ENCODE measurements around the gene FSTL1.

FSTL1 gene

DNA sequence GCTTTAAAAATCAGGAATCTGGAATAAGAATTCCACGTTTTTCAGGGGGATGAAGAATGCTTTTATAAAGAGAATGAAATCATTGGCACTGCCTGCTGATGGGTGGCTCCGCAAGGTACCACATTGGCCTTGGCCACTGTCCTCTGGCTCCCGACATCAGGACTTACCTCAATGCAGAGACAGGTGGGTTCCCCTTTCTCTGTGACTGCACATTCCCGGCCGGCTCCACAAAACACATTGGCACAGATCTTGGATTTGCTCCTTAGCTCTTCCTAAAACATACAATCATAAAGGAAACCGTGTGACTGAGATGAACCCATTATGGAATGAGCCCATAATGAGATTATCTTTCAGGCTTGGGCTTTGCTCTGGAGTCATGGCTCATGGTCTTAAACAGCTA, 35.0 kb downstream of the FSTL1 start:
- POLR2A ChIA-PET, result no interaction called here
- TF ChIP-seq ZNF654 (tag by site-specific recombination; IDR thresholded peaks at IDR 0.05; ENCODE audit: low read depth) (no peak), KLF7 (tag by site-specific recombination; IDR thresholded peaks at IDR 0.05; ENCODE audit: borderline replicate concordance) (no peak), ZNF266 (tag by site-specific recombination; IDR thresholded peaks at IDR 0.05; ENCODE audit: low read depth) (no peak)
- no peak overlapping the region for H3K27ac ChIP-seq (ENCODE audit: extremely low read depth, low read depth, low read length)

DNA sequence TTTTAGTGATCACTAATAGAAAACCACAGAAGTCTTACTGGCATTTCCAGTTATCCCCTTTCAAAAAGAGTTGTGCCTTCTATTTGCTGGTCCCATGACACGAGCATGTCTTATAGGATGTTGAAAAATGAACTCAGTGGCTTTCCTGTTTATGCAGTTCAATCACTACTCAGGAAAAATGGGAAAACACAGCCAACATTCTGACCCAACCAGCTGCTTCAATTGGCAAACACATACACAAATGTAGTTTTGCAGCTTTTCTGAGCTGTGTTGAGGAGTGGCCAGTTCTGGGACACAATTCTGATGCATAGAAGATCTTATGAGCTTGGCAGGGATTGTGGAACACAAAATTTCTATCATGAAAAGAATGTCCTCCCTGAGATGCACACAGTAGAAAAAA, 40.3 kb downstream of the FSTL1 start:
- peaks cover 11 to 85% of the 10 kb centered on the region in 2 experiments for H3K36me3 ChIP-seq (ENCODE audit: control insufficient read depth in 2 of 2, insufficient read depth in 1 of 2, low read length in 2 of 2)
- CTCF ChIA-PET, result interaction anchor here (1.3 kb wide), 1 partner anchor 167 kb away, joined by 4 read pairs; no protein-coding TSS in a partner anchor
- H3K9me3 ChIP-seq (ENCODE audit: control insufficient read depth, insufficient read depth, low read depth, low read length), result no peaks in the 10 kb centered on the region
- POLR2A ChIA-PET, result no interaction called here
- no peak overlapping the region for H3K27ac ChIP-seq (ENCODE audit: extremely low read depth, low read depth, low read length)
- no peaks in the 10 kb centered on the region for H3K4me1 ChIP-seq (ENCODE audit: control insufficient read depth, insufficient read depth, low read length)
- TF ChIP-seq ZBTB10 (tag by site-specific recombination; IDR thresholded peaks at IDR 0.05), result no peak
- no peak for TF ChIP-seq YY2 (tag by site-specific recombination; IDR thresholded peaks at IDR 0.05)
- TF ChIP-seq ZNF529 (tag by site-specific recombination; IDR thresholded peaks at IDR 0.05; ENCODE audit: insufficient replicate concordance), result no peak
- no peak for TF ChIP-seq KLF7 (tag by site-specific recombination; IDR thresholded peaks at IDR 0.05; ENCODE audit: borderline replicate concordance)
- TF ChIP-seq ZNF626 (tag by site-specific recombination; IDR thresholded peaks at IDR 0.05), result no peak
- no peak for TF ChIP-seq GFI1B (tag by site-specific recombination; IDR thresholded peaks at IDR 0.05)
- no peak for TF ChIP-seq PBX3 (CRISPR knock-in tag; IDR thresholded peaks at IDR 0.05)
- TF ChIP-seq GLI4 (tag by site-specific recombination; IDR thresholded peaks at IDR 0.05), result no peak
- TF ChIP-seq, protein P1, sequence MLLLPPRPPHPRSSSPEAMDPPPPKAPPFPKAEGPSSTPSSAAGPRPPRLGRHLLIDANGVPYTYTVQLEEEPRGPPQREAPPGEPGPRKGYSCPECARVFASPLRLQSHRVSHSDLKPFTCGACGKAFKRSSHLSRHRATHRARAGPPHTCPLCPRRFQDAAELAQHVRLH (tag by site-specific recombination; IDR thresholded peaks at IDR 0.05), result no peak
- no peak for TF ChIP-seq ZNF544 (tag by site-specific recombination; IDR thresholded peaks at IDR 0.05)
- TF ChIP-seq AEBP2 (tag by site-specific recombination; IDR thresholded peaks at IDR 0.05; ENCODE audit: borderline replicate concordance), result no peak
- TF ChIP-seq ZNF629 (tag by site-specific recombination; IDR thresholded peaks at IDR 0.05), result no peak
- TF ChIP-seq ZBTB1 (tag by site-specific recombination; IDR thresholded peaks at IDR 0.05), result no peak
- TF ChIP-seq, protein P2, sequence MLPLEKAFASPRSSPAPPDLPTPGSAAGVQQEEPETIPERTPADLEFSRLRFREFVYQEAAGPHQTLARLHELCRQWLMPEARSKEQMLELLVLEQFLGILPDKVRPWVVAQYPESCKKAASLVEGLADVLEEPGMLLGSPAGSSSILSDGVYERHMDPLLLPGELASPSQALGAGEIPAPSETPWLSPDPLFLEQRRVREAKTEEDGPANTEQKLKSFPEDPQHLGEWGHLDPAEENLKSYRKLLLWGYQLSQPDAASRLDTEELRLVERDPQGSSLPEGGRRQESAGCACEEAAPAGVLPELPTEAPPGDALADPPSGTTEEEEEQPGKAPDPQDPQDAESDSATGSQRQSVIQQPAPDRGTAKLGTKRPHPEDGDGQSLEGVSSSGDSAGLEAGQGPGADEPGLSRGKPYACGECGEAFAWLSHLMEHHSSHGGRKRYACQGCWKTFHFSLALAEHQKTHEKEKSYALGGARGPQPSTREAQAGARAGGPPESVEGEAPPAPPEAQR (tag by site-specific recombination; IDR thresholded peaks at IDR 0.05), result no peak
- TF ChIP-seq ZBTB44 (tag by site-specific recombination; IDR thresholded peaks at IDR 0.05), result no peak
- TF ChIP-seq ZNF645 (tag by site-specific recombination; IDR thresholded peaks at IDR 0.05), result no peak
- TF ChIP-seq ZNF16 (tag by site-specific recombination; IDR thresholded peaks at IDR 0.05; ENCODE audit: low read depth), result no peak
- TF ChIP-seq ZNF785 (tag by site-specific recombination; IDR thresholded peaks at IDR 0.05), result no peak
- TF ChIP-seq SALL2 (tag by site-specific recombination; IDR thresholded peaks at IDR 0.05; ENCODE audit: borderline replicate concordance), result no peak
- H3K4me3 ChIP-seq (ENCODE audit: low read depth, low read length), result no peak overlapping the region

More for the DNA sequence above, 35.0 kb downstream of the FSTL1 start:
- H3K9me3 ChIP-seq (ENCODE audit: control insufficient read depth, insufficient read depth, low read depth, low read length), result no peaks in the 10 kb centered on the region
- no peaks in the 10 kb centered on the region for H3K4me1 ChIP-seq (ENCODE audit: control insufficient read depth, insufficient read depth, low read length)
- CTCF ChIA-PET, result interaction anchor here (0.6 to 4.2 kb wide), 5 partner anchors 10 to 528 kb away, joined by 4 to 83 read pairs (median 10); no protein-coding TSS in a partner anchor
- H3K36me3 ChIP-seq (ENCODE audit: control insufficient read depth in 2 of 2, insufficient read depth in 1 of 2, low read length in 2 of 2), result peaks cover 1 to 39% of the 10 kb centered on the region in 2 experiments; a peak in 2 of 3 replicates
- no peak overlapping the region for H3K4me3 ChIP-seq (ENCODE audit: low read depth, low read length)
